Sigmoid colon (tissue), 4 donors: ENCODE measurements around the gene ALPI.

Source experiments
- CTCF ChIP-seq, 4 experiments: fragments of 450-650 bp in 3 of 4; fragments of 200-600 bp in 1 of 4; IDR thresholded peaks; one replicate each; pipeline ENCODE4 v1.5.1; 2016 to 2019; ENCODE audit warnings: antibody characterized with exemption in 4 of 4, mild to moderate bottlenecking in 3 of 4, moderate library complexity in 2 of 4
- EP300 ChIP-seq, 4 donors: sonication (generic); formaldehyde crosslinking; IDR thresholded peaks; one replicate each; pipeline ENCODE4 v1.6.1; 2017; ENCODE audit warnings: antibody characterized with exemption in 4 of 4
- POLR2A ChIP-seq, 2 donors: fragments of 450-650 bp; IDR thresholded peaks; one replicate each; pipeline ENCODE4 v1.6.1; 2016; ENCODE audit warnings: antibody characterized with exemption in 2 of 2, mild to moderate bottlenecking in 2 of 2, moderate library complexity in 2 of 2

- TF ChIP-seq CTCF (IDR thresholded peaks at IDR 0.05) (no peak), EP300 (IDR thresholded peaks at IDR 0.05) (no peak), POLR2A (IDR thresholded peaks at IDR 0.05) (no peak)
Measured at GRCh38 chr2:232437195-232437571, 18.8 kb upstream of the ALPI start.
